IMR-90 (cell line): Measurements from ENCODE around the gene CALN1. TPM values are rescaled to one million over a fixed set of nuclear protein-coding genes. Genes with fewer than 3 reads are reported as not detected.

Experiments used
- ATAC-seq: fragments of 200-7000 bp; cut with Tn5 transposase; 2 replicates; pipeline ENCODE4 v1.9.1; 2020; ENCODE audit warnings: low read depth, mild to moderate bottlenecking, moderate library complexity
- BruUV-seq: library from RNA; stranded (reverse); fragments of 400-500 nt; replicated peaks from 2 replicates; lab custom pipeline; 2021; lab: Mats Ljungman, UMichigan
- CTCF ChIA-PET: fragments of 300-600 bp; formaldehyde crosslinking; extraction: SDS; loops from one replicate; lab custom pipeline; 2021; ENCODE audit warnings: antibody characterized with exemption; lab: Yijun Ruan, JAX
- POLR2A ChIA-PET: fragments of 300-600 bp; sonication (Branson Sonifier 250); formaldehyde crosslinking; loops from one replicate; lab custom pipeline; 2022; ENCODE audit warnings: antibody characterized with exemption; ENCODE audit not compliant: unreplicated experiment; lab: Charles Lee
- DNase-seq: peaks from one replicate; pipeline ENCODE4 v3.0.0; 2013
- H2AFZ ChIP-seq: replicated peaks from 2 replicates; pipeline ENCODE3; 2013; ENCODE audit warnings: low read length, mild to moderate bottlenecking; ENCODE audit not compliant: poor library complexity
- H2AK5ac ChIP-seq: 2 replicates; pipeline ENCODE4 v1.6.1; 2013; ENCODE audit warnings: low read depth, low read length, inconsistent platforms
- H2AK9ac ChIP-seq: replicated peaks from 2 replicates; pipeline ENCODE3; 2013; ENCODE audit warnings: mild to moderate bottlenecking, low read depth, low read length, moderate library complexity; ENCODE audit not compliant: poor library complexity
- H2BK120ac ChIP-seq: 2 replicates; pipeline ENCODE4 v1.6.1; 2013; ENCODE audit warnings: low read depth, low read length, inconsistent platforms
- H2BK15ac ChIP-seq: 3 replicates; pipeline ENCODE4 v1.6.1; 2013; ENCODE audit warnings: low read depth, low read length, inconsistent platforms
- H2BK20ac ChIP-seq: 2 replicates; pipeline ENCODE4 v1.6.1; 2013; ENCODE audit warnings: low read depth, mild to moderate bottlenecking, inconsistent platforms, low read length, moderate library complexity
- H2BK5ac ChIP-seq: 2 replicates; pipeline ENCODE4 v1.6.1; 2013; ENCODE audit warnings: mild to moderate bottlenecking, low read depth, low read length, inconsistent platforms; ENCODE audit not compliant: poor library complexity, severe bottlenecking
- H3K14ac ChIP-seq: replicated peaks from 2 replicates; pipeline ENCODE4 v1.6.1; 2013; ENCODE audit warnings: low read depth, low read length, inconsistent platforms
- H3K18ac ChIP-seq: 2 replicates; pipeline ENCODE4 v1.6.1; 2013; ENCODE audit warnings: low read depth, low read length, control low read depth
- H3K23ac ChIP-seq: 2 replicates; pipeline ENCODE4 v1.6.1; 2013; ENCODE audit warnings: low read depth, low read length, inconsistent platforms
- H3K27ac ChIP-seq: 2 replicates; pipeline ENCODE4 v1.5.1; 2013; ENCODE audit warnings: mild to moderate bottlenecking, control low read depth, low read length; ENCODE audit not compliant: insufficient read depth
- H3K27me3 ChIP-seq: 2 replicates; pipeline ENCODE4 v1.6.1; 2013; ENCODE audit warnings: low read length; ENCODE audit not compliant: control insufficient read depth, insufficient read depth
- H3K36me3 ChIP-seq: 2 replicates; pipeline ENCODE4 v1.6.1; 2013; ENCODE audit warnings: low read length, mixed read lengths; ENCODE audit not compliant: control insufficient read depth, insufficient read depth
- H3K4ac ChIP-seq: 2 replicates; pipeline ENCODE4 v1.6.1; 2013; ENCODE audit warnings: low read depth, low read length, inconsistent platforms
- H3K4me1 ChIP-seq: 2 replicates; pipeline ENCODE4 v1.6.1; 2013; ENCODE audit warnings: low read length, mixed read lengths; ENCODE audit not compliant: control insufficient read depth, insufficient read depth
- H3K4me2 ChIP-seq: 2 replicates; pipeline ENCODE4 v1.6.1; 2013; ENCODE audit warnings: low read depth, mild to moderate bottlenecking, control low read depth, low read length, moderate library complexity
- H3K4me3 ChIP-seq: 2 replicates; pipeline ENCODE4 v1.5.1; 2013; ENCODE audit warnings: low read depth, mild to moderate bottlenecking, control low read depth, low read length, moderate library complexity; ENCODE audit not compliant: insufficient read depth
- H3K56ac ChIP-seq: 2 replicates; pipeline ENCODE4 v1.6.1; 2013; ENCODE audit warnings: low read length, inconsistent platforms; ENCODE audit not compliant: insufficient read depth; ENCODE audit errors: extremely low read depth
- H3K79me1 ChIP-seq, 2 experiments: 2 replicates each; pipeline ENCODE4 v1.6.1; 2013; ENCODE audit warnings: low read length in 2 of 2, inconsistent platforms in 1 of 2, low read depth in 1 of 2
- H3K9ac ChIP-seq: 2 replicates; pipeline ENCODE4 v1.6.1; 2013; ENCODE audit warnings: low read depth, low read length, control low read depth
- H3K9me1 ChIP-seq: 2 replicates; pipeline ENCODE4 v1.6.1; 2013; ENCODE audit warnings: low read length, inconsistent platforms; ENCODE audit not compliant: insufficient read depth
- H3K9me3 ChIP-seq: 2 replicates; pipeline ENCODE4 v1.6.1; 2013; ENCODE audit warnings: low read length; ENCODE audit not compliant: control insufficient read depth, insufficient read depth
- H4K20me1 ChIP-seq: 2 replicates; pipeline ENCODE4 v1.6.1; 2013; ENCODE audit warnings: low read length, inconsistent platforms; ENCODE audit not compliant: insufficient read depth
- H4K5ac ChIP-seq: 2 replicates; pipeline ENCODE4 v1.6.1; 2013; ENCODE audit warnings: mild to moderate bottlenecking, low read depth, low read length, control low read depth
- H4K8ac ChIP-seq, 2 experiments: 2 replicates each; pipeline ENCODE4 v1.6.1; 2013; ENCODE audit warnings: low read depth in 2 of 2, low read length in 2 of 2, control low read depth in 1 of 2, inconsistent platforms in 1 of 2
- H4K91ac ChIP-seq: 2 replicates; pipeline ENCODE4 v1.6.1; 2013; ENCODE audit warnings: low read depth, low read length, inconsistent platforms; ENCODE audit not compliant: insufficient read depth
- BHLHE40 ChIP-seq: fragments of 150-350 bp; IDR thresholded peaks from 2 replicates; pipeline ENCODE4 v1.6.1; 2016; ENCODE audit warnings: mild to moderate bottlenecking, low read depth, low read length
- CEBPB ChIP-seq: IDR thresholded peaks from 2 replicates; pipeline ENCODE4 v1.6.1; 2012; ENCODE audit warnings: low read depth, low read length, improper control_type of control experiment
- CHD1 ChIP-seq: IDR thresholded peaks from 2 replicates; pipeline ENCODE4 v1.6.1; 2012; ENCODE audit warnings: low read depth, low read length, improper control_type of control experiment
- MAFK ChIP-seq: IDR thresholded peaks from 2 replicates; pipeline ENCODE4 v1.6.1; 2012; ENCODE audit warnings: low read depth, low read length, improper control_type of control experiment
- MXI1 ChIP-seq: IDR thresholded peaks from 2 replicates; pipeline ENCODE4 v1.6.1; 2012; ENCODE audit warnings: low read depth, mild to moderate bottlenecking, low read length, moderate library complexity, borderline replicate concordance
- POLR2A ChIP-seq: IDR thresholded peaks from 2 replicates; pipeline ENCODE4 v1.6.1; 2012; ENCODE audit warnings: mild to moderate bottlenecking, low read depth, low read length
- RCOR1 ChIP-seq: IDR thresholded peaks from 2 replicates; pipeline ENCODE4 v1.6.1; 2012; ENCODE audit warnings: mild to moderate bottlenecking, low read length, improper control_type of control experiment; ENCODE audit not compliant: insufficient replicate concordance
- RFX5 ChIP-seq: IDR thresholded peaks from 2 replicates; pipeline ENCODE4 v1.8.0; 2012; ENCODE audit warnings: low read depth, mild to moderate bottlenecking, low read length, moderate library complexity
- SMC3 ChIP-seq: fragments of 150-350 bp; IDR thresholded peaks from 2 replicates; pipeline ENCODE4 v1.6.1; 2016; ENCODE audit warnings: low read depth, mild to moderate bottlenecking, antibody characterized with exemption, low read length, moderate library complexity
- WGBS, 2 experiments: methylation state at CpG; one replicate each; pipeline versions ENCODE4 v1.1.5 to v1.1.7; 2013; ENCODE audit warnings: missing lambda C conversion rate in 2 of 2; ENCODE audit not compliant: insufficient read length in 1 of 2; ENCODE audit errors: extremely low coverage in 2 of 2; 5-methylcytosine and 5-hydroxymethylcytosine counted together
- dilution Hi-C: fragments of 300-500 bp; cut with HindIII; formaldehyde crosslinking; loops from one replicate; pipeline ENCODE4 v1.14.3; 2018; ENCODE audit warnings: low sequenced_read_pairs; ENCODE audit not compliant: unreplicated experiment
- in situ Hi-C: fragments of 300-500 bp; cut with MboI; formaldehyde crosslinking; loops from 3 replicates; pipeline ENCODE4 v1.14.3; 2019; ENCODE audit warnings: low sequenced_read_pairs, inconsistent platforms, mixed read lengths
- intact Hi-C: fragments of 100-400 bp; cut with micrococcal nuclease; formaldehyde crosslinking; loops from 2 replicates; pipeline ENCODE4 v1.10.0; 2022
- polyA plus RNA-seq, 3 experiments: library from polyadenylated mRNA; depleted of rRNA; stranded (reverse); fragments of >200 nt; gene quantifications; 2 replicates each; pipeline ENCODE4 v1.2.3, GENCODE V29; 2012; ENCODE audit warnings: low replicate concordance in 1 of 3
- total RNA-seq: library from RNA; depleted of rRNA; stranded (reverse); fragments of >200 nt; gene quantifications from 2 replicates; pipeline ENCODE4 v1.2.3, GENCODE V29; 2012
- TF ChIP-seq, protein P1 (sequence below): fragments of 150-350 bp; IDR thresholded peaks from 2 replicates; pipeline ENCODE4 v1.6.1; 2016; ENCODE audit warnings: low read depth, mild to moderate bottlenecking, low read length, moderate library complexity, borderline replicate concordance

The CALN1 gene
- total and polyA plus RNA-seq, 2 of the 4 experiments (the other 2 are of a cell fraction), result not detected

DNA sequence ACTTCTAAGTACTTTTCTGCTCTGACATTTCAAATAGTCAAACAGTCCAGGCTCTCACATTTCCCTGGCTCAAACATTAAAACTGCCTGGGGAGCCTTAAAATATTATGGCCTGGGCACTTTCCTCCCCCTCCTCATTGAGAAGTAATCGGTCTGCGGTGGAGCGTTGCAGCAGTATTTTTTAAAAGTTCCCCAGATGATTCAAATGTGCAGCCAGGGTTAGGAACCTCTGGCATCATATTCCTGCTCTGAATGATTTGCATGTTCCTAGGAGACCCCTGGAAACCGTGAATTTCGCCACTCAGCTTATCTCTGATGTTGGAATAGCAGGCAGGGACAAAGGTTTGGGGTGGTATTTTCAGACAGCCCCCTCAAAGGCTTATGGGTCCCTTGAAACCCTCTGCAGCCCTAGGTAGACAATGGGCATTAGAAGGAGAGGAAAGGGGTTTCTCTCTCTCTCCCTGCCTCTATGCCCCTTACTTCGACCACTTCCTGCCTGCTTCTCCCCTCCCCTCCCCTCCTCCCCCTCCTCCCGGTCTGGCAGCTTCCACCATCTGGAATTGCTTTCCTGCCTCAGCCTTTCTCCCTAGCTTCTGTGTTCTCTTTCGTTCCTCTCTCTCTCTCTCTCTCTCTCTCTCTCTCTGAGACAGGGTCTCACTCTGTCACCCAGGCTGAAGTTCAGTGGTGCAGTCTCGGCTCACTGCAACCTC lies 658.0 kb downstream of the CALN1 start:
- Histone ChIP-seq H3K4me2 (no peak overlapping the region), H3K9me1 (no peaks in the 10 kb centered on the region), H2BK120ac (no peak overlapping the region), H3K79me1 (no peaks in the 10 kb centered on the region), H3K27me3 (no peaks in the 10 kb centered on the region), H3K14ac (no peak overlapping the region), H4K5ac (no peak overlapping the region), H3K4ac (no peak overlapping the region), H3K18ac (no peak overlapping the region), H2AFZ (no peak overlapping the region), H3K4me3 (no peak overlapping the region), H3K9me3 (peaks cover 15% of the 10 kb centered on the region), H2BK5ac (no peak overlapping the region), H2BK20ac (no peak overlapping the region), H2AK5ac (no peak overlapping the region), H3K23ac (no peak overlapping the region), H3K56ac (no peak overlapping the region), H3K4me1 (no peaks in the 10 kb centered on the region), H3K36me3 (no peaks in the 10 kb centered on the region), H4K20me1 (no peaks in the 10 kb centered on the region), H4K8ac (no peak overlapping the region), H3K9ac (no peak overlapping the region), H2AK9ac (no peak overlapping the region), H4K91ac (no peak overlapping the region), H2BK15ac (no peak overlapping the region), H3K27ac (no peak overlapping the region)
- no TSS peak for BruUV-seq
- dilution Hi-C loops (no loop called here), in situ Hi-C loops (no loop called here), intact Hi-C loops (no loop called here)
- POLR2A ChIA-PET, result no interaction called here
- TF ChIP-seq MAFK (no peak), RFX5 (no peak), CHD1 (no peak), RCOR1 (no peak), MXI1 (no peak), BHLHE40 (no peak), CEBPB (no peak), SMC3 (no peak), POLR2A (no peak)
- TF ChIP-seq, protein P1, sequence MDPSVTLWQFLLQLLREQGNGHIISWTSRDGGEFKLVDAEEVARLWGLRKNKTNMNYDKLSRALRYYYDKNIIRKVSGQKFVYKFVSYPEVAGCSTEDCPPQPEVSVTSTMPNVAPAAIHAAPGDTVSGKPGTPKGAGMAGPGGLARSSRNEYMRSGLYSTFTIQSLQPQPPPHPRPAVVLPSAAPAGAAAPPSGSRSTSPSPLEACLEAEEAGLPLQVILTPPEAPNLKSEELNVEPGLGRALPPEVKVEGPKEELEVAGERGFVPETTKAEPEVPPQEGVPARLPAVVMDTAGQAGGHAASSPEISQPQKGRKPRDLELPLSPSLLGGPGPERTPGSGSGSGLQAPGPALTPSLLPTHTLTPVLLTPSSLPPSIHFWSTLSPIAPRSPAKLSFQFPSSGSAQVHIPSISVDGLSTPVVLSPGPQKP, result no peak
- ATAC-seq (no peak), DNase-seq (no peak)
- 15% methylated on average over 4 of the region's 9 CpGs; no CpG with 5 or more reads in 1 of the 2 experiments for WGBS, 2 experiments
- CTCF ChIA-PET, result no interaction called here
